Stimulated activated CD4-positive, alpha-beta T cell treated with anti-CD3 and anti-CD28 coated beads, Interleukin-12 subunit alpha, Interleukin-12 subunit beta, amount 100 ng/mL, for 24 hours (primary cell): ENCODE data around the gene UBE2D2.

Source experiments
- DNase-seq, 2 experiments: peaks; one replicate each; pipeline ENCODE4 v3.0.0-alpha.2; 2020; ENCODE audit warnings: low read depth in 2 of 2

The UBE2D2 gene

GRCh38 chr5:139635606-139636206 is 74.6 kb downstream of the UBE2D2 start:
- no peak for DNase-seq

- no peak for DNase-seq
Measured at GRCh38 chr5:139636207-139636792, 75.2 kb downstream of the UBE2D2 start.

- no peak for DNase-seq
Measured at GRCh38 chr5:139636975-139637408, 75.9 kb downstream of the UBE2D2 start.

GRCh38 chr5:139637438-139638089 is 76.4 kb downstream of the UBE2D2 start:
- DNase-seq, result no peak

- DNase-seq, result no peak
Measured at GRCh38 chr5:139638090-139638735, 77.1 kb downstream of the UBE2D2 start.

GRCh38 chr5:139638736-139639618 is 77.8 kb downstream of the UBE2D2 start:
- DNase-seq, result no peak

- no peak for DNase-seq
Measured at GRCh38 chr5:139639619-139640380, 78.7 kb downstream of the UBE2D2 start.

GRCh38 chr5:139640421-139641115 is 79.4 kb downstream of the UBE2D2 start:
- no peak for DNase-seq

GRCh38 chr5:139641116-139642080 is 80.3 kb downstream of the UBE2D2 start:
- DNase-seq, result no peak

- DNase-seq, result no peak
Measured at GRCh38 chr5:139642213-139642612, 81.1 kb downstream of the UBE2D2 start.

- no peak for DNase-seq
Measured at GRCh38 chr5:139642891-139643871, 82.0 kb downstream of the UBE2D2 start.

GRCh38 chr5:139644001-139644456 is 82.9 kb downstream of the UBE2D2 start:
- no peak for DNase-seq

GRCh38 chr5:139644646-139645429 is 83.7 kb downstream of the UBE2D2 start:
- DNase-seq, result no peak

GRCh38 chr5:139645430-139645871 is 84.3 kb downstream of the UBE2D2 start:
- no peak for DNase-seq

- DNase-seq, result no peak
Measured at GRCh38 chr5:139646111-139646510, 85.0 kb downstream of the UBE2D2 start.

- no peak for DNase-seq
Measured at GRCh38 chr5:139646912-139647505, 85.9 kb downstream of the UBE2D2 start.
